GM12892 (cell line): ENCODE results near the gene PCOLCE2.

ENCODE experiments used
- POLR2A ChIP-seq: IDR thresholded peaks from 2 replicates; pipeline ENCODE4 v1.6.1; 2011; ENCODE audit warnings: low read depth, low read length, control low read depth
- POLR2AphosphoS5 ChIP-seq: IDR thresholded peaks from 2 replicates; pipeline ENCODE4 v1.6.1; 2011; ENCODE audit warnings: low read depth, low read length, control low read depth

DNA sequence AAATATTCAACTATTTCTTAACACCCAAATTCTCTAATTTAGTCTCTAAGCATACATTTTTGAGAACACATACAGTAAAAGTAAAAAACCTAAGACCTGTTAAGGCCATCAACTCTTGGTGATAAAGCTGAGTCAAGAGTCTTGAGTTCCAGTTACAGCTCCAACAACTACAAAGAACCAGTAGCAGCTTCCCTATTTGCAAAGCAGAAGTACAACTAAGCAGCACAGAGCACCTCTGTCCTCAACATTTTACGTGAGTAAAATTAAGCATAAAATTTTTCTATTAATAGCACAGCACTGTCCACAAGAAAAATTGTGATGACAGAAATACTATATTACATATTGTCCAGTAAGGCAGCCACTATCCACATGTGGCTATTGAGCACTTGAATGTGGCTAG is 4.4 kb downstream of the PCOLCE2 start:
- TF ChIP-seq POLR2A: no peak
- TF ChIP-seq POLR2AphosphoS5: no peak
